Kidney (tissue), 14 donors: ENCODE data around the gene SDSL. TPM values are rescaled to one million over a fixed set of nuclear protein-coding genes. Genes with fewer than 3 reads are reported as not detected.

ENCODE experiments used
- DNase-seq, 5 donors: peaks; one replicate each; pipeline ENCODE4 v3.0.0-alpha.2; 2013 to 2020
- FAIRE-seq: peaks from 2 replicates; lab custom pipeline; 2012; peaks lifted over from hg19 to GRCh38; lab: Jason Lieb, UNC
- H3K27ac ChIP-seq, 2 donors: one replicate each; pipeline ENCODE4 v1.7.0; 2013; ENCODE audit warnings: low read depth in 2 of 2, low read length in 2 of 2, inconsistent platforms in 1 of 2
- H3K27me3 ChIP-seq: one replicate; pipeline ENCODE4 v1.7.1; 2013; ENCODE audit warnings: low read length, inconsistent platforms; ENCODE audit not compliant: control insufficient read depth, insufficient read depth
- H3K36me3 ChIP-seq, 3 donors: one replicate each; pipeline versions ENCODE4 v1.7.0 to v1.7.1; 2013; ENCODE audit warnings: low read length in 3 of 3, control low read depth in 1 of 3, inconsistent platforms in 1 of 3; ENCODE audit not compliant: insufficient read depth in 3 of 3, control insufficient read depth in 2 of 3
- H3K4me1 ChIP-seq, 3 donors: one replicate each; pipeline versions ENCODE4 v1.7.0 to v1.7.1; 2013; ENCODE audit warnings: low read length in 3 of 3, inconsistent platforms in 1 of 3, low read depth in 1 of 3; ENCODE audit not compliant: control insufficient read depth in 2 of 3, insufficient read depth in 2 of 3
- H3K4me3 ChIP-seq, 3 donors: one replicate each; pipeline versions ENCODE4 v1.7.0 to v1.8.1; 2013; ENCODE audit warnings: low read length in 3 of 3, control low read depth in 1 of 3, inconsistent platforms in 1 of 3
- H3K9ac ChIP-seq, 3 donors: one replicate each; pipeline versions ENCODE4 v1.7.0 to v1.7.1; 2013; ENCODE audit warnings: low read length in 3 of 3, control low read depth in 1 of 3, inconsistent platforms in 1 of 3
- H3K9me3 ChIP-seq, 3 donors: one replicate each; pipeline versions ENCODE4 v1.7.0 to v1.7.1; 2013; ENCODE audit warnings: low read length in 3 of 3, control low read depth in 1 of 3, inconsistent platforms in 1 of 3; ENCODE audit not compliant: control insufficient read depth in 2 of 3, insufficient read depth in 1 of 3
- CTCF ChIP-seq: IDR thresholded peaks from 3 replicates; pipeline ENCODE4 v1.5.1; 2012; ENCODE audit warnings: mild to moderate bottlenecking, moderate library complexity, borderline replicate concordance; ENCODE audit not compliant: insufficient read depth; ENCODE audit errors: extremely low read depth
- intact Hi-C: fragments of 100-400 bp; cut with DNase I; formaldehyde crosslinking; loops from one replicate; pipeline ENCODE4 v1.11.1; 2022
- polyA plus RNA-seq: library from polyadenylated mRNA; stranded (reverse); fragments of 350-450 nt; fragmentation: Illumina TruSeq; extraction: RNeasy Lipid Tissue Mini Kit (QIAGEN cat#74804); gene quantifications from one replicate; pipeline ENCODE4 v1.2.3, GENCODE V29; 2014; ENCODE audit warnings: low read depth, low replicate concordance; ENCODE audit not compliant: insufficient read depth
- total RNA-seq: library from RNA; stranded (reverse); fragmentation: NEBNext Ultra II Directional; extraction: Animal tissue kit (Norgen Biotek cat#: 25700); gene quantifications from one replicate; pipeline ENCODE4 v1.2.1, GENCODE V29; 2021
- donor health status: control.
- donor health status: control.
- donor health status: control.
- donor health status: control.
- donor health status: control.
- donor health status: DM: yes; HTN: yes; CAD: no.
- donor health status: Normal renal cell carcinoma (clear cell type).

The SDSL gene
- total and polyA plus RNA-seq, 2 donors from 2014 or later: 22.8 to 116 TPM

GRCh38 chr12:113374823-113375428 lies 47.3 kb upstream of the SDSL start:
- Histone ChIP-seq H3K9ac (no peak overlapping the region), H3K9me3 (no peaks in the 10 kb centered on the region), H3K36me3 (peaks cover 0 to 19% (median 4%) of the 10 kb centered on the region in 3 donors), H3K4me1 (no peaks in the 10 kb centered on the region), H3K4me3 (no peak overlapping the region), H3K27ac (no peak overlapping the region), H3K27me3 (no peaks in the 10 kb centered on the region)
- intact Hi-C loops: no loop called here
- DNase-seq: no peak
- TF ChIP-seq CTCF: no peak
- no peak for FAIRE-seq

- no peaks in the 10 kb centered on the region for H3K9me3 ChIP-seq
- no peak overlapping the region for H3K27ac ChIP-seq
- DNase-seq (no peak), FAIRE-seq (no peak)
- intact Hi-C loops: no loop called here
- H3K36me3 ChIP-seq: peaks cover 0 to 9% (median 4%) of the 10 kb centered on the region in 3 donors
- H3K4me3 ChIP-seq: no peak overlapping the region
- H3K4me1 ChIP-seq: no peaks in the 10 kb centered on the region
- H3K9ac ChIP-seq: no peak overlapping the region
- TF ChIP-seq CTCF: no peak
- H3K27me3 ChIP-seq: no peaks in the 10 kb centered on the region
Measured at GRCh38 chr12:113378291-113378690, 43.9 kb upstream of the SDSL start.

- no peaks in the 10 kb centered on the region for H3K4me1 ChIP-seq
- no peak for DNase-seq
- no peaks in the 10 kb centered on the region for H3K27me3 ChIP-seq
- H3K36me3 ChIP-seq: peaks cover 0 to 4% (median 3%) of the 10 kb centered on the region in 3 donors
- H3K4me3 ChIP-seq: no peak overlapping the region
- TF ChIP-seq CTCF: no peak
- H3K9ac ChIP-seq: no peak overlapping the region
- intact Hi-C loops: no loop called here
- no peak for FAIRE-seq
- H3K27ac ChIP-seq: no peak overlapping the region
- no peaks in the 10 kb centered on the region for H3K9me3 ChIP-seq
Measured at GRCh38 chr12:113381220-113381619, 41.0 kb upstream of the SDSL start.

GRCh38 chr12:113382206-113382605 lies 40.0 kb upstream of the SDSL start:
- Histone ChIP-seq H3K9ac (no peak overlapping the region), H3K36me3 (peaks cover 0 to 3% (median 0%) of the 10 kb centered on the region in 3 donors), H3K4me1 (no peaks in the 10 kb centered on the region), H3K27me3 (no peaks in the 10 kb centered on the region), H3K9me3 (no peaks in the 10 kb centered on the region), H3K4me3 (no peak overlapping the region), H3K27ac (no peak overlapping the region)
- FAIRE-seq: no peak
- DNase-seq: no peak
- intact Hi-C loops: no loop called here
- TF ChIP-seq CTCF: no peak
